Fibroblast of lung (primary cell): ENCODE results near the gene SH3BP2. TPM values are rescaled to one million over a fixed set of nuclear protein-coding genes. Genes with fewer than 3 reads are reported as not detected.

Experiments used
- DNase-seq, 2 donors: peaks; one replicate each; pipeline versions ENCODE4 v3.0.0 to v3.0.0-alpha.2; 2010; ENCODE audit warnings: low read depth in 2 of 2
- H2AFZ ChIP-seq: 2 replicates; pipeline ENCODE4 v1.5.1; 2012; ENCODE audit warnings: low read length, control low read depth, inconsistent platforms
- H3K27ac ChIP-seq: 2 replicates; pipeline ENCODE4 v1.5.1; 2011; ENCODE audit warnings: low read length, control low read depth; ENCODE audit not compliant: insufficient read depth
- H3K27me3 ChIP-seq: 2 replicates; pipeline ENCODE4 v1.5.1; 2011; ENCODE audit warnings: mild to moderate bottlenecking, low read length; ENCODE audit not compliant: control insufficient read depth, insufficient read depth
- H3K36me3 ChIP-seq: 2 replicates; pipeline ENCODE4 v1.5.1; 2011; ENCODE audit warnings: low read length; ENCODE audit not compliant: control insufficient read depth, insufficient read depth
- H3K4me1 ChIP-seq: 2 replicates; pipeline ENCODE4 v1.5.1; 2011; ENCODE audit warnings: low read length; ENCODE audit not compliant: control insufficient read depth, insufficient read depth; ENCODE audit errors: extremely low read depth
- H3K4me2 ChIP-seq: 2 replicates; pipeline ENCODE4 v1.5.1; 2011; ENCODE audit warnings: low read length, control low read depth; ENCODE audit not compliant: insufficient read depth; ENCODE audit errors: extremely low read depth
- H3K4me3 ChIP-seq, 4 experiments: fragments of 200-600 bp in 1 of 4; sonication (generic) in 1 of 4; replicated peaks in 1 of 4; 2 replicates each; pipeline ENCODE4 v1.5.1; 2011 to 2016; ENCODE audit warnings: low read length in 4 of 4, low read depth in 3 of 4, mild to moderate bottlenecking in 3 of 4, control low read depth in 2 of 4, inconsistent platforms in 1 of 4, mixed read lengths in 1 of 4; ENCODE audit not compliant: insufficient read depth in 1 of 4; ENCODE audit errors: control extremely low read depth in 1 of 4
- H3K79me2 ChIP-seq: 2 replicates; pipeline ENCODE4 v1.5.1; 2012; ENCODE audit warnings: mild to moderate bottlenecking, low read length, inconsistent platforms; ENCODE audit not compliant: control insufficient read depth, insufficient read depth
- H3K9ac ChIP-seq: 2 replicates; pipeline ENCODE4 v1.5.1; 2011; ENCODE audit warnings: mild to moderate bottlenecking, low read length, control low read depth; ENCODE audit not compliant: insufficient read depth
- H3K9me3 ChIP-seq: 2 replicates; pipeline ENCODE4 v1.5.1; 2012; ENCODE audit warnings: low read depth, low read length; ENCODE audit not compliant: control insufficient read depth, insufficient read depth
- H4K20me1 ChIP-seq: 2 replicates; pipeline ENCODE4 v1.5.1; 2011; ENCODE audit warnings: low read length; ENCODE audit not compliant: control insufficient read depth, insufficient read depth; ENCODE audit errors: extremely low read depth
- EZH2 ChIP-seq: IDR thresholded peaks from 2 replicates; pipeline ENCODE4 v1.5.1; 2012; ENCODE audit warnings: low read length, control low read depth, mild to moderate bottlenecking; ENCODE audit errors: missing control alignments
- polyA plus RNA-seq, 2 donors: library from polyadenylated mRNA; depleted of rRNA in 1 of 2; stranded (reverse) in 1 of 2; unstranded in 1 of 2; fragments of >200 nt; gene quantifications; 2 replicates each; pipeline ENCODE4 v1.2.1, GENCODE V29; 2011 to 2012; ENCODE audit warnings: missing spikeins in 1 of 2
- total RNA-seq: library from RNA; depleted of rRNA; stranded (reverse); fragments of >200 nt; gene quantifications from 2 replicates; pipeline ENCODE4 v1.2.1, GENCODE V29; 2014
- TF ChIP-seq, protein P1 (sequence below), 2 donors: IDR thresholded peaks in 1 of 2; conservative IDR thresholded peaks in 1 of 2; 1 replicate in 1 of 2; 2 replicates in 1 of 2; pipeline ENCODE4 v1.5.1; 2011 to 2012; ENCODE audit warnings: low read length in 2 of 2, control low read depth in 1 of 2, inconsistent platforms in 1 of 2, low read depth in 1 of 2, mild to moderate bottlenecking in 1 of 2

SH3BP2 gene
- total and polyA plus RNA-seq, 2 donors (not counting 1 experiment from before 2014, with no cell fraction given), result 8.6 to 14.1 TPM

DNA sequence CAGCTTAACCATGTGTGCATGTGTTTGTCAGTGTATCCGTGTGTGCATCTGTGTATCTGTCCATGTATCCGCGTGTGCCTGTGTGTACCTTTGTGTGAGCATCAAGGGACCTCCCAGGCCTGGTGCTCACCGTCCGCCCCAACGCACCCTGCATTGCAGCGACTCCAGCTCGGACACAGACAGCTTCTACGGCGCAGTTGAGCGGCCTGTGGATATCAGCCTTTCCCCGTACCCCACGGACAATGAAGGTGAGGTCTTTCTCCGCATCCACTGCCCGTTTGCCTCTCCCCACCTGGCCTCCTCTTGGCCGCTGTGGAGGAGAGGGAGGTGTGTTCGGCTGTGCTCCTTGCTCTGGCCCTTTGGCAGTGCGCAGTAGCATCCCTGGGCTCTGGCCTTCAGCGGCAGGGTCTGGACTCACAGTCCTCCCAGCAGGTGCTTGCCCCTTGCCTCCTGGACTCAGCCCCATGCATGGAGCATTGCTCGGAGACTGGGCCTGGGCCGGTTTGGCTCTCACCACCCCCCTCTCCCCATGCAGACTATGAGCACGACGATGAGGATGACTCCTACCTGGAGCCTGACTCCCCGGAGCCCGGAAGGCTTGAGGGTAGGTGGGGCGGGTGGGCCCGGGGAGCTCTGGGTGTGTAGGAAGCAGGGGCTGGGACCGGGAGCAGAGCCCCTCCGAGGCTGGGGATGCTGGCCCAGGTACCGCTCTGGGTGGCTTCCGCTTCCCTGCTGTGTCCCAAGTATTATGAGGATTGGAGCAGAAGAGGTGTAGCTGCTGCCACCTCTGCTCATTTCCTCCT is 34.4 kb downstream of the SH3BP2 start:
- no peaks in the 10 kb centered on the region for H3K27me3 ChIP-seq
- H3K4me3 ChIP-seq, result no peak overlapping the region
- no peaks in the 10 kb centered on the region for H3K79me2 ChIP-seq
- no peak for DNase-seq
- no peak overlapping the region for H3K27ac ChIP-seq
- no peak overlapping the region for H3K4me2 ChIP-seq
- no peaks in the 10 kb centered on the region for H4K20me1 ChIP-seq
- H2AFZ ChIP-seq, result no peak overlapping the region
- peaks cover 23% of the 10 kb centered on the region for H3K36me3 ChIP-seq
- H3K4me1 ChIP-seq, result no peaks in the 10 kb centered on the region
- H3K9ac ChIP-seq, result no peak overlapping the region
- no peak for TF ChIP-seq EZH2
- TF ChIP-seq, protein P1, sequence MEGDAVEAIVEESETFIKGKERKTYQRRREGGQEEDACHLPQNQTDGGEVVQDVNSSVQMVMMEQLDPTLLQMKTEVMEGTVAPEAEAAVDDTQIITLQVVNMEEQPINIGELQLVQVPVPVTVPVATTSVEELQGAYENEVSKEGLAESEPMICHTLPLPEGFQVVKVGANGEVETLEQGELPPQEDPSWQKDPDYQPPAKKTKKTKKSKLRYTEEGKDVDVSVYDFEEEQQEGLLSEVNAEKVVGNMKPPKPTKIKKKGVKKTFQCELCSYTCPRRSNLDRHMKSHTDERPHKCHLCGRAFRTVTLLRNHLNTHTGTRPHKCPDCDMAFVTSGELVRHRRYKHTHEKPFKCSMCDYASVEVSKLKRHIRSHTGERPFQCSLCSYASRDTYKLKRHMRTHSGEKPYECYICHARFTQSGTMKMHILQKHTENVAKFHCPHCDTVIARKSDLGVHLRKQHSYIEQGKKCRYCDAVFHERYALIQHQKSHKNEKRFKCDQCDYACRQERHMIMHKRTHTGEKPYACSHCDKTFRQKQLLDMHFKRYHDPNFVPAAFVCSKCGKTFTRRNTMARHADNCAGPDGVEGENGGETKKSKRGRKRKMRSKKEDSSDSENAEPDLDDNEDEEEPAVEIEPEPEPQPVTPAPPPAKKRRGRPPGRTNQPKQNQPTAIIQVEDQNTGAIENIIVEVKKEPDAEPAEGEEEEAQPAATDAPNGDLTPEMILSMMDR (conservative IDR thresholded peaks at IDR 0.05 in 1 of 2, IDR thresholded peaks at IDR 0.05 in 1 of 2; ENCODE audit: low read depth in 1 of 2, low read length in 2 of 2), result no peak
- H3K9me3 ChIP-seq, result no peaks in the 10 kb centered on the region

GRCh38 chr4:2827874-2828751 is 35.2 kb downstream of the SH3BP2 start:
- Histone ChIP-seq H3K4me1 (no peaks in the 10 kb centered on the region), H3K36me3 (peaks cover 27% of the 10 kb centered on the region), H3K27me3 (no peaks in the 10 kb centered on the region), H3K79me2 (no peaks in the 10 kb centered on the region), H4K20me1 (no peaks in the 10 kb centered on the region), H2AFZ (no peak overlapping the region), H3K27ac (no peak overlapping the region), H3K4me2 (no peak overlapping the region), H3K9me3 (no peaks in the 10 kb centered on the region), H3K9ac (no peak overlapping the region), H3K4me3 (no peak overlapping the region)
- TF ChIP-seq, protein P1 (conservative IDR thresholded peaks at IDR 0.05 in 1 of 2, IDR thresholded peaks at IDR 0.05 in 1 of 2; ENCODE audit: low read depth in 1 of 2, low read length in 2 of 2), result no peak
- no peak for TF ChIP-seq EZH2
- no peak for DNase-seq

DNA sequence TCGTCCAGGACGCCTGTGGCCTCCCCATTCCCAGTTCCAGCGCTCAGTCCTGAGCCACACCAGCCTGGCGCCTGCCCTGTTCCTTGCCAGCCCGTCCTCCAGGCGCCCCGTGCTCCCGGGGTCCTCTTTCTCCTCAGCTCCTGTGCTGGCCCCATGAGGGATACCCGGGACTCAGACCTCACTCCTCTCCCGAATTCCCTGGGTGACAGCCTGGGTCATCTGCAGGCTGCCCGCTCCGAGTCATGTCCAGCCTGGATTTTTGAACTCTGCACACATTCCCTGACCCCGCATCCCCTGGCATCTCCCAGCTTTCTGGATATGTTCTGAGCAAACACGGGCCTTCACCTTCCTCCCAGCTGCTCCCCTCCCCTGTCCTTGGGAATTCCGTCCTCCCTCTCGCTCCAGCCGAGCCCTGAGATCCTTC is 35.9 kb downstream of the SH3BP2 start:
- Histone ChIP-seq H4K20me1 (no peaks in the 10 kb centered on the region), H3K9ac (no peak overlapping the region), H3K27me3 (no peaks in the 10 kb centered on the region), H3K79me2 (no peaks in the 10 kb centered on the region), H3K4me2 (no peak overlapping the region), H3K4me3 (no peak overlapping the region), H2AFZ (no peak overlapping the region), H3K36me3 (peaks cover 27% of the 10 kb centered on the region), H3K9me3 (no peaks in the 10 kb centered on the region), H3K27ac (no peak overlapping the region), H3K4me1 (no peaks in the 10 kb centered on the region)
- DNase-seq, result no peak
- TF ChIP-seq EZH2, result no peak
- TF ChIP-seq, protein P1 (conservative IDR thresholded peaks at IDR 0.05 in 1 of 2, IDR thresholded peaks at IDR 0.05 in 1 of 2; ENCODE audit: low read depth in 1 of 2, low read length in 2 of 2), result no peak
